Measurements from ENCODE around the gene PGA5. TPM values are rescaled to one million over a fixed set of nuclear protein-coding genes. Genes with fewer than 3 reads are reported as not detected.

The PGA5 gene
- total RNA-seq, 3 donors from 2014 or later (not counting 1 experiment from before 2014, with no cell fraction given): not detected

GRCh38 chr11:61274084-61274483, 33.1 kb downstream of the PGA5 start:
- Mint-ChIP-seq H3K27me3 (ENCODE audit: low read depth in 2 of 2) (no peaks in the 10 kb centered on the region), H3K4me1 (no peaks in the 10 kb centered on the region), H3K36me3 (no peaks in the 10 kb centered on the region), H3K9me3 (no peaks in the 10 kb centered on the region), H3K4me3 (no peak overlapping the region), H3K27ac (no peak overlapping the region)
- ATAC-seq: no peak
- intact Hi-C loops (cut with micrococcal nuclease): no loop called here
- H3K36me3 ChIP-seq (ENCODE audit: control insufficient read depth, insufficient read depth, low read length): no peaks in the 10 kb centered on the region
- H3K4me3 ChIP-seq (ENCODE audit: low read length): no peak overlapping the region
- no peaks in the 10 kb centered on the region for H3K27me3 ChIP-seq (ENCODE audit: control insufficient read depth, insufficient read depth, low read length)
- H3K27ac ChIP-seq (ENCODE audit: low read length): no peak overlapping the region
- H3K4me1 ChIP-seq (ENCODE audit: control insufficient read depth, insufficient read depth, low read length): no peaks in the 10 kb centered on the region
- no peaks in the 10 kb centered on the region for H3K9me3 ChIP-seq (ENCODE audit: control insufficient read depth, insufficient read depth, low read length)
- DNase-seq: no peak
- 98% methylated on average over 4 of the region's 4 CpGs for WGBS (ENCODE audit: insufficient coverage)
- TF ChIP-seq CTCF (IDR thresholded peaks at IDR 0.05): no peak

- no peaks in the 10 kb centered on the region for H3K9me3 Mint-ChIP-seq
- no peaks in the 10 kb centered on the region for H3K36me3 Mint-ChIP-seq
- ATAC-seq (no peak), DNase-seq (no peak)
- 92% methylated on average over 4 of the region's 4 CpGs for whole genome bisulfite sequencing (ENCODE audit: insufficient coverage)
- Histone ChIP-seq H3K27me3 (ENCODE audit: control insufficient read depth, insufficient read depth, low read length) (no peaks in the 10 kb centered on the region), H3K4me3 (ENCODE audit: low read length) (no peak overlapping the region), H3K27ac (ENCODE audit: low read length) (no peak overlapping the region), H3K9me3 (ENCODE audit: control insufficient read depth, insufficient read depth, low read length) (no peaks in the 10 kb centered on the region), H3K36me3 (ENCODE audit: control insufficient read depth, insufficient read depth, low read length) (no peaks in the 10 kb centered on the region), H3K4me1 (ENCODE audit: control insufficient read depth, insufficient read depth, low read length) (no peaks in the 10 kb centered on the region)
- H3K27ac Mint-ChIP-seq: no peak overlapping the region
- no peak overlapping the region for H3K4me3 Mint-ChIP-seq
- H3K27me3 Mint-ChIP-seq (ENCODE audit: low read depth in 2 of 2): no peaks in the 10 kb centered on the region
- H3K4me1 Mint-ChIP-seq: no peaks in the 10 kb centered on the region
- intact Hi-C loops (cut with micrococcal nuclease): no loop called here
- TF ChIP-seq CTCF (IDR thresholded peaks at IDR 0.05): no peak
Measured at GRCh38 chr11:61275191-61275590, 34.2 kb downstream of the PGA5 start.

GRCh38 chr11:61277186-61278000, 36.4 kb downstream of the PGA5 start:
- ATAC-seq (no peak), DNase-seq (no peak)
- no peak overlapping the region for H3K4me3 ChIP-seq (ENCODE audit: low read length)
- H3K27ac ChIP-seq (ENCODE audit: low read length): no peak overlapping the region
- TF ChIP-seq CTCF (IDR thresholded peaks at IDR 0.05): no peak
- H3K27me3 ChIP-seq (ENCODE audit: control insufficient read depth, insufficient read depth, low read length): no peaks in the 10 kb centered on the region
- no peak overlapping the region for H3K4me3 Mint-ChIP-seq
- WGBS (ENCODE audit: insufficient coverage): 90% methylated on average over 13 of the region's 14 CpGs
- no peaks in the 10 kb centered on the region for H3K4me1 Mint-ChIP-seq
- no peak overlapping the region for H3K27ac Mint-ChIP-seq
- no peaks in the 10 kb centered on the region for H3K36me3 ChIP-seq (ENCODE audit: control insufficient read depth, insufficient read depth, low read length)
- no peaks in the 10 kb centered on the region for H3K27me3 Mint-ChIP-seq (ENCODE audit: low read depth in 2 of 2)
- H3K9me3 Mint-ChIP-seq: no peaks in the 10 kb centered on the region
- intact Hi-C loops (cut with micrococcal nuclease): no loop called here
- H3K36me3 Mint-ChIP-seq: no peaks in the 10 kb centered on the region
- no peaks in the 10 kb centered on the region for H3K9me3 ChIP-seq (ENCODE audit: control insufficient read depth, insufficient read depth, low read length)
- no peaks in the 10 kb centered on the region for H3K4me1 ChIP-seq (ENCODE audit: control insufficient read depth, insufficient read depth, low read length)

- no peak for DNase-seq
- ATAC-seq: no peak
- no peaks in the 10 kb centered on the region for H3K36me3 ChIP-seq (ENCODE audit: control insufficient read depth, insufficient read depth, low read length)
- H3K4me3 ChIP-seq (ENCODE audit: low read length): no peak overlapping the region
- no peak overlapping the region for H3K4me3 Mint-ChIP-seq
- intact Hi-C loops (cut with micrococcal nuclease): no loop called here
- no peaks in the 10 kb centered on the region for H3K4me1 Mint-ChIP-seq
- no peak overlapping the region for H3K27ac ChIP-seq (ENCODE audit: low read length)
- 86% methylated on average over 10 of the region's 10 CpGs for WGBS (ENCODE audit: insufficient coverage)
- TF ChIP-seq CTCF (IDR thresholded peaks at IDR 0.05): no peak
- no peaks in the 10 kb centered on the region for H3K9me3 Mint-ChIP-seq
- H3K36me3 Mint-ChIP-seq: no peaks in the 10 kb centered on the region
- no peaks in the 10 kb centered on the region for H3K4me1 ChIP-seq (ENCODE audit: control insufficient read depth, insufficient read depth, low read length)
- no peak overlapping the region for H3K27ac Mint-ChIP-seq
- H3K27me3 Mint-ChIP-seq (ENCODE audit: low read depth in 2 of 2): no peaks in the 10 kb centered on the region
- H3K27me3 ChIP-seq (ENCODE audit: control insufficient read depth, insufficient read depth, low read length): no peaks in the 10 kb centered on the region
- H3K9me3 ChIP-seq (ENCODE audit: control insufficient read depth, insufficient read depth, low read length): no peaks in the 10 kb centered on the region
Measured at GRCh38 chr11:61278001-61278470, 37.1 kb downstream of the PGA5 start.
